GM23338 (cell line): ENCODE measurements around the gene ERC2.
"Not testable (repeated sequence)": the region's sequence is repeated elsewhere in the genome, so short reads cannot be mapped to it uniquely, and the experiment has no call there.

ENCODE experiments used
- CREB1 ChIP-seq: fragments of 250-450 bp; sonication (Bioruptor Pico); IDR thresholded peaks from 2 replicates; pipeline ENCODE4 v1.5.0; 2020; ENCODE audit warnings: low read depth, mild to moderate bottlenecking, moderate library complexity
- EZH2phosphoT487 ChIP-seq: fragments of 200-600 bp; sonication (generic); IDR thresholded peaks from one replicate; pipeline ENCODE4 v1.8.1; 2018; ENCODE audit warnings: antibody characterized with exemption; ENCODE audit not compliant: unreplicated experiment
- POLR2AphosphoS5 ChIP-seq: IDR thresholded peaks from 2 replicates; pipeline ENCODE4 v1.6.1; 2016; ENCODE audit warnings: antibody characterized with exemption, low read depth
- TF ChIP-seq, protein P1 (sequence below), 2 experiments: fragments of 200-600 bp in 1 of 2; sonication (generic) in 1 of 2; conservative IDR thresholded peaks; 2 replicates each; pipeline versions ENCODE4 v1.5.1 to v1.6.1; 2016 to 2017; ENCODE audit warnings: antibody characterized with exemption in 2 of 2, low read depth in 2 of 2, mild to moderate bottlenecking in 2 of 2, moderate library complexity in 1 of 2

- TF ChIP-seq, protein P1, sequence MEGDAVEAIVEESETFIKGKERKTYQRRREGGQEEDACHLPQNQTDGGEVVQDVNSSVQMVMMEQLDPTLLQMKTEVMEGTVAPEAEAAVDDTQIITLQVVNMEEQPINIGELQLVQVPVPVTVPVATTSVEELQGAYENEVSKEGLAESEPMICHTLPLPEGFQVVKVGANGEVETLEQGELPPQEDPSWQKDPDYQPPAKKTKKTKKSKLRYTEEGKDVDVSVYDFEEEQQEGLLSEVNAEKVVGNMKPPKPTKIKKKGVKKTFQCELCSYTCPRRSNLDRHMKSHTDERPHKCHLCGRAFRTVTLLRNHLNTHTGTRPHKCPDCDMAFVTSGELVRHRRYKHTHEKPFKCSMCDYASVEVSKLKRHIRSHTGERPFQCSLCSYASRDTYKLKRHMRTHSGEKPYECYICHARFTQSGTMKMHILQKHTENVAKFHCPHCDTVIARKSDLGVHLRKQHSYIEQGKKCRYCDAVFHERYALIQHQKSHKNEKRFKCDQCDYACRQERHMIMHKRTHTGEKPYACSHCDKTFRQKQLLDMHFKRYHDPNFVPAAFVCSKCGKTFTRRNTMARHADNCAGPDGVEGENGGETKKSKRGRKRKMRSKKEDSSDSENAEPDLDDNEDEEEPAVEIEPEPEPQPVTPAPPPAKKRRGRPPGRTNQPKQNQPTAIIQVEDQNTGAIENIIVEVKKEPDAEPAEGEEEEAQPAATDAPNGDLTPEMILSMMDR (conservative IDR thresholded peaks at IDR 0.05; ENCODE audit: low read depth in 2 of 2), result not testable (repeated sequence)
- not testable (repeated sequence) for TF ChIP-seq POLR2AphosphoS5, CREB1, EZH2phosphoT487
Observed at GRCh38 chr3:56066405-56066804, 401.9 kb downstream of the ERC2 start.
